Tibial nerve (tissue), 4 donors: ENCODE results near the gene GABRR1. TPM values are rescaled to one million over a fixed set of nuclear protein-coding genes. Genes with fewer than 3 reads are reported as not detected.

ENCODE experiments used
- total RNA-seq, 4 donors: library from RNA; depleted of rRNA; stranded (reverse); fragments of >200 nt; gene quantifications; one replicate each; pipeline ENCODE4 v1.1.0, GENCODE V29; 2016

Gene GABRR1
- total RNA-seq, 4 donors from 2014 or later: not detected

Other genes starting within 250 kb of the GABRR1 start
- gene PNRC1, start 136.6 kb downstream of the GABRR1 start, total RNA-seq: 100 to 1,000 TPM; 220 to 264 (median 247) TPM
- 1 to 10 TPM in 1 of 4 donors, under 1 TPM in 2, not detected in 1; under 0.01 to 1.7 (median 0.60) TPM for gene SRSF12, start 99.3 kb downstream of the GABRR1 start, total RNA-seq
- gene PM20D2, start 71.3 kb downstream of the GABRR1 start, total RNA-seq: 10 to 100 TPM; 15.1 to 28.2 (median 19.3) TPM
- 1 to 10 TPM in 1 of 4 donors, under 1 TPM in 1, not detected in 2; 0.84 to 3.6 TPM for gene GABRR2, start 97.9 kb upstream of the GABRR1 start, total RNA-seq
- 10 to 100 TPM; 25.3 to 30.4 (median 26.7) TPM for gene UBE2J1, start 135.4 kb upstream of the GABRR1 start, total RNA-seq
- gene RRAGD, start 194.9 kb upstream of the GABRR1 start, total RNA-seq: 10 to 100 TPM; 10.9 to 21.3 (median 15.2) TPM
- 10 to 100 TPM; 10.1 to 22.8 (median 13.0) TPM for gene ANKRD6, start 215.8 kb upstream of the GABRR1 start, total RNA-seq